Fibroblast of upper back skin (primary cell): ENCODE data around the gene PNLIPRP2.
A peak's percentile ranks its signal among the peaks of the same experiment; 100 is the strongest.

Source experiments
- DNase-seq: peaks from one replicate; pipeline ENCODE4 v3.0.0-alpha.2; 2013

The PNLIPRP2 gene

DNA sequence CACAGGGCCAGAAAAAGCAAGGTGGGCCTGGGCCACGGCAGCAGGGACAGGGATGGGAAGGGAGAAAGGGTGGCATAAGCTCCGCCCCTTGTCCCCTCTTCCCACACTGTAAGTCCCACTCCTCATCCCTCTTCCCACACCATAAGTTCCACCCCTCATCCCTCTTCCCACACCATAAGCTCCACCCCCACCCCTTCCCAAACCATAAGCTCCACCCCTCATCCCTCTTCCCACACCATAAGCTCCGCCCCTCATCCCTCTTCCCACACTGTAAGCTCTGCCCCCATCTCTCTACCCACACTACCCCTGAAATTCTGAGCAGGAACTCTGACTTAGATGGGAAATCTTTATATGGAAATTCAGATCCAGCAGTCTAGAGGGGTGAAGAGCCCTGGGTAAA is 65.9 kb downstream of the PNLIPRP2 start:
- no peak for DNase-seq

DNA sequence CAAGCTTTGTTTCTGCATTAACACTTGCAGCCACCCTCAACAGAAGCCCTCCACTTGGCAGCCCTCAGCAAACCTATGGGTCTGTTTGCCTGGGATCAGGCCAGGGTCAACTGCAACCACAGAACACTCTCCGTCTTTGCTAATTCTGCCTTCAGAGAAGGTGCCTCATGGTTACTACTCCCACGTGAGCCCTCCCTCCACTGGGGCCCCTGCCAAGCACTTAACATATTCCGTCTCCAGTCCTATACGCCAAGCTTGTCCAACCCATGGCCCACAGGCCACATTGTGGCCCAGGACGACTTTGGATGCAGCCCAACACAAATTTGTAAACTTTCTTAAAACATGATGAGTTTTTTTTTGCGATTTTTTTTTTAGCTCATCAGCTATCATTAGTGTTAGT is 66.9 kb downstream of the PNLIPRP2 start:
- no peak for DNase-seq

GRCh38 chr10:116688241-116688711 is 67.5 kb downstream of the PNLIPRP2 start:
- peak; percentile 75 for DNase-seq

GRCh38 chr10:116688741-116689495 is 68.2 kb downstream of the PNLIPRP2 start:
- no peak for DNase-seq

DNA sequence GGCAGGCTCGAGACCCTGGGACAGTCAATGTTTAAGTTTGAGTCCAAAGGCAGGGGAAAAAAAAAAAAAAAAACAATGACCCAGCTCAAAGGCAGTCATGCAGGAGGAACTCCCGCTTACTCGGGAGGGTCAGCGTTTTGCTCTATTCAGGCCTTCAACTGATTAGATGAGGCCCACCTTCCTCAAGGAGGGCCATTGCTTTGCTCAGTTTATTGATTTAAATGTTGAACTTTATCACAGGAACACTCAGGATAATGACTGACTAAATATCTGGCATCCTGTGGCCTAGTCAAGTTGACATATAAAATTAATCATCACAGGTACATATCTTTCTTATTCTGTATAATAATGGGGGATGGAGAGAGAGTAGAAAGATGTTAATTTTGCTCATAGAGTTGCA is 69.0 kb downstream of the PNLIPRP2 start:
- no peak for DNase-seq

DNA sequence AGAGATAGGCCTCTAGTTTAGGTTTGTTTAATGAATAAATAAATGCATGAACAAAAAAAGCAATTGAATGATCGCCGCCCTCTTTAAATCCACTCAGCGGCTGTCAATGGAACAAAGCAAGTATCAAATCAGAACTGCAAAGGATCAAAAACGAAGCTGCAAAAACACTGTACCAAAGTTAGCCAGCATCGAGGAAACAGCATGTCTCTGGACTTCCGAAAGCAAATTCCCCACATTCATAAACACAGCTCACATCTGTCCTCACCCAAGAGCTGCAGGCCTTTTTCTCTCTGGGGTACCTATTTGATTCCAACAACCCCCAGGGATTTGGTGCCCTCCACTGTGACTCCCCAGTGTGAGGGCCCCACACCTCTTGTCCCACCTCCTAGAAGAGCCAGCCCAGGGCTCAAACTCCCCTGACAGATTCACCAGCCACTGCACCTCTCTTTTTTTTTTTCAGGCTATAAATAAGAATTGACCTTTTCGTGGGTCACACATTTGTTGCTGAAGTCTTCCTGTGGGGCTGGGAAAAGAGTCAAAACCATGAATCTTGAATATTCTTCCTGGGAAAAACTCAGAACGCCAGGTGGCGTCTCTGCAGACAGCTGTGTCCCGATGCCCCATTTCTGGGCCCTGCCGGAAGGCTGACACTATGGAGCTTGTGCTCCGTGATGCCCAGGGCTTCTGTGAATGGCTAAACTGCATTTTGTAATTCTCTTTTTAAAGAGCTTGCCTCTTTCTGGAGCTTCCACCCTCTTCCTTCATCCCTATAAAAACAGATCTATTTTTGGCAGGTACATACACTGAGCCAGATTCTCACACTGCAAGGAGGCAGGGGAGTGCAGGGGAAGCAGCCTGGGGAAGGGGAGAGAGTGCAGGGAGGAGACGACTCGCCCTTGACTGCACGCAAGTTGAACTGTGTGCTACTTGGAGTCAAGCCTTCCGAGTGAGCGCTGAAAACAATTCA is 69.9 kb downstream of the PNLIPRP2 start:
- DNase-seq, result peak; percentile 29

GRCh38 chr10:116691635-116692034 is 70.9 kb downstream of the PNLIPRP2 start:
- DNase-seq, result peak; percentile 4

DNA sequence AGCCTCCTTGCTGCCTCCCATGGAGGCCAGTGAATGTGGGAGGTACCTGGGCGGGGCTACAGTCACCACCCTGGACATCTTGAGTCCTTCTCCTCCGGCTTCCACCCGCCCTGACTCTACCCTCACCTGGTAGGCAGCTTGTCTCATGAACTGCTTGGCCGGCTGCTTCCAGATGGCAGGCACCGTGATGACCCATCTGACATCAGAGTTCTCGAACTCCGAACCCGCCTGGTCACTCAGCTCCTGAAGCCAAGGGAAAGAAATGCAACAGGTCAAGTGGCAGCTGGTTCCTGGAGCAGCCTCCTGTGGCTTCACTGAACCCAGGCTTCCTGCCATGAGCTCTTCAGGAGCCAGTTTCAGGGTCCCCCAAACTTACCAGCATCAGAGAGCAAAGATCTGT is 71.5 kb downstream of the PNLIPRP2 start:
- DNase-seq, result no peak

DNA sequence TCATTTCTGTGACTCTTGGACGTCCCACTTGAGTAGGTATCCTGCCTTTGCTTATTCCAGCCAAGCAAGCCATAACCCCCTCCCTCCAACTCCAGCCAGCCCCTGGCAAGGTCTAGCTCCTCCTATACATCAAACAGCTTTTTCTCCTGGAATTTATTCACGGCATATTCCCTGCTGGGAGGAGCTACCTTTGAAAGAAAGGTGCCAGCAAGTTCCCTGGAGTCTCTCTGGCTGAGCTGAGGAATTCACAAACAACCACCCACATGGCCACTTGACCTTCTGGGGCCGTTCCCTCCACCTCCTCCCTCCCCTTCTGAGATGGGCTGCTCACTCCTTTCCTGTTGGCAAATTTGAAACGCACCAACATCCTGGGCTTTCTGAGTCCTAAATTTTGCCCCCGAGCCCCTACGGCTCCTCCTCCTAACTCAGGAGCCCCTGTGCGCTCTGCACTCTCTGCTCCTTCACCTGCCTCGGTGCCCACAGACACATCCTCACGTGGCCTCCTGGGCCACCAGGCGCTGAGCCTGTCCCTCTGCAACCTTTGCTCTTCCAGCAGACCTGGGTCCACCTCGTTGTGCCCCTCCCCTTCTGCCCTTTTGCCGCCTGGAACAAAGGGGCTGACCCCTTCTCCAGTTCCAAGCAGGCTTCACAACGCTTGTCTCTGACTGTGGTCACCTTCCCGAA is 73.6 kb downstream of the PNLIPRP2 start:
- no peak for DNase-seq
